Neural progenitor cell (in vitro differentiated cells): ENCODE results near the gene PPFIBP1.

Source experiments
- CTCF ChIP-seq: fragments of 200-600 bp; sonication (generic); IDR thresholded peaks from 2 replicates; pipeline ENCODE4 v1.5.1; 2017; ENCODE audit warnings: antibody characterized with exemption, mild to moderate bottlenecking
- EZH2 ChIP-seq: fragments of 200-600 bp; sonication (generic); IDR thresholded peaks from 2 replicates; pipeline ENCODE4 v1.6.1; 2017; ENCODE audit warnings: antibody characterized with exemption, mild to moderate bottlenecking, moderate library complexity
- EZH2phosphoT487 ChIP-seq: fragments of 200-600 bp; sonication (generic); IDR thresholded peaks from 2 replicates; pipeline ENCODE4 v1.6.1; 2017; ENCODE audit warnings: antibody characterized with exemption

GRCh38 chr12:27639265-27639664, 115.3 kb downstream of the PPFIBP1 start:
- TF ChIP-seq CTCF (no peak), EZH2 (no peak), EZH2phosphoT487 (no peak)
